Uterus (tissue), 2 donors: Measurements from ENCODE around the gene RBM3.

ENCODE experiments used
- POLR2A ChIP-seq, 2 donors: fragments of 450-650 bp; IDR thresholded peaks; one replicate each; pipeline ENCODE4 v1.6.1; 2016; ENCODE audit warnings: antibody characterized with exemption in 2 of 2, mild to moderate bottlenecking in 1 of 2, moderate library complexity in 1 of 2
- TF ChIP-seq, protein P1 (sequence below), 4 experiments: fragments of 200-600 bp in 2 of 4; fragments of 450-650 bp in 2 of 4; sonication (generic) in 2 of 4; IDR thresholded peaks; one replicate each; pipeline ENCODE4 v1.5.1; 2016 to 2019; ENCODE audit warnings: antibody characterized with exemption in 4 of 4, mild to moderate bottlenecking in 2 of 4, moderate library complexity in 1 of 4

DNA sequence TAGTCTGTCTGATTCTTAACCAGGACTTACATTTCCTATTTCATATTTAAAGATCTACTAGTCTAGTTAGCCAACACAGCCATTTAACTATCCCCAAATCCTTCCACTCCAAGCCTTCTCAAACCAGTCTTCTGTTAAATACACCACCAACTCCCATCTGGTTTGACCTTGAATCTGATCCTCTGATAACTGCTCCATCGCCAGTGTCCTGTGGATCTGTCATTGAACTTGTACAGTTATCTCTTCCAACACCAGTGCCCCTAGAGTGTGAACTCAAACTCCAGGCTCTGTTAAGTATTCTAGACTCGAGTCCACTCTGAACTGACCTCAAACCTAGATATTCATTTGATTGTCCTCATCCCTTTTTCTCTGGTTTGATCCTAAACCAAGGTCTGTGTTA lies 37.4 kb downstream of the RBM3 start:
- TF ChIP-seq, protein P1, sequence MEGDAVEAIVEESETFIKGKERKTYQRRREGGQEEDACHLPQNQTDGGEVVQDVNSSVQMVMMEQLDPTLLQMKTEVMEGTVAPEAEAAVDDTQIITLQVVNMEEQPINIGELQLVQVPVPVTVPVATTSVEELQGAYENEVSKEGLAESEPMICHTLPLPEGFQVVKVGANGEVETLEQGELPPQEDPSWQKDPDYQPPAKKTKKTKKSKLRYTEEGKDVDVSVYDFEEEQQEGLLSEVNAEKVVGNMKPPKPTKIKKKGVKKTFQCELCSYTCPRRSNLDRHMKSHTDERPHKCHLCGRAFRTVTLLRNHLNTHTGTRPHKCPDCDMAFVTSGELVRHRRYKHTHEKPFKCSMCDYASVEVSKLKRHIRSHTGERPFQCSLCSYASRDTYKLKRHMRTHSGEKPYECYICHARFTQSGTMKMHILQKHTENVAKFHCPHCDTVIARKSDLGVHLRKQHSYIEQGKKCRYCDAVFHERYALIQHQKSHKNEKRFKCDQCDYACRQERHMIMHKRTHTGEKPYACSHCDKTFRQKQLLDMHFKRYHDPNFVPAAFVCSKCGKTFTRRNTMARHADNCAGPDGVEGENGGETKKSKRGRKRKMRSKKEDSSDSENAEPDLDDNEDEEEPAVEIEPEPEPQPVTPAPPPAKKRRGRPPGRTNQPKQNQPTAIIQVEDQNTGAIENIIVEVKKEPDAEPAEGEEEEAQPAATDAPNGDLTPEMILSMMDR (IDR thresholded peaks at IDR 0.05) = no peak
- no peak for TF ChIP-seq POLR2A (IDR thresholded peaks at IDR 0.05)
